GM11168 (cell line): ENCODE measurements around the gene LRRC74B.
"Not testable (repeated sequence)": the region's sequence is repeated elsewhere in the genome, so short reads cannot be mapped to it uniquely, and the experiment has no call there.

Experiments used
- in situ Hi-C: fragments of 300-500 bp; cut with MboI; formaldehyde crosslinking; loops from one replicate; pipeline ENCODE4 v1.12.0; 2022; ENCODE audit warnings: low sequenced_read_pairs; ENCODE audit not compliant: unreplicated experiment

Gene LRRC74B, protein sequence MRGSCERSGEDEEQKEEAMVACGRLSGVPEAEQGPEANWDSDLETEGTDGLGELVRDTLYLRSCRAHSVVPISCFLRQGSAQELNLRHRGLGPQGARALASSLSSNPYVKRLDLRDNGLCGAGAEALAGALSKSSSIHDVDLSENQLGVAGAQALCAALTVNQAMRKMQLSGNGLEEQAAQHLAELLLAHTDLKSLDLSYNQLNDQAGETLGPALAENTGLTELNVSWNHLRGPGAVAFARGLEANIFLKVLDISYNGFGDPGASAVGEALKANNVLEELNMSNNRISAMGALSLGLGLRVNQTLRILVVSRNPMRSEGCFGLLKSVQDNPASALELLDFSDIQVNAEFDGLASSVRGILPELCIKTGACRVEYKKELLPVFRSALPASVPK

DNA sequence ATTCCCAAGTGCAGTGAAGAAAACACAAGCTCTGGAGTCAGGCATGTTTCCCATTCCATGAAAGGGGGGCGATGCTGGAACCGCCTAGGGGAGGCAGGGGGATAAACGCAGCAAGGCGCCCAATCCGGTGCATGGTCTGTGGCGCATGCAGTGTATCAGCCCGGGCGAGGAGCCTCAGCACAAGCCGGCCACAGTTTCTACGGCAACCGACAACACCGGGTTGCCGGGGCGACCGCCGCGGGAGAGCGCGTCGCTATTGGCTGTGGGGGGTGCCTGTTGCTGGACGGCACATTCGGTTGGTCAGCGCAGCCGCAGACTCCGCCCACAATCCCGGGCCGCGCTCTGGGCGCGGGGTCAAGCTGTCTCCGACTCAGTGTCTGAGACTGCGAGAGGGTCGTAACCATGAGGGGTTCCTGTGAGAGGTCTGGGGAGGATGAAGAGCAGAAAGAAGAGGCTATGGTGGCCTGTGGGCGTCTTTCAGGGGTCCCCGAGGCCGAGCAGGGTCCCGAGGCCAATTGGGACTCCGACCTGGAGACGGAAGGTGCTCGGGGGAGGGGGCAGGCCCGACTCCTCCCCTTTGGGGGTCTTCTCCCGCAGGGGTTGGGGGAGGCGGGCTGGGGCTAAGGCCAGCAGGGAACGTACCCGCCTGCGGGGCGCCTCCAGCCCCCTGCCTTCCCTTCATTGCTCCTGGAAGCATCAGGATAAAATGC lies at the start of gene LRRC74B:
TSS of gene LRRC74B (plus strand) at position 362 of the 710 bp plus-strand sequence. CDS start at position 403, 41 bp downstream.
- in situ Hi-C loops = no loop called here

DNA sequence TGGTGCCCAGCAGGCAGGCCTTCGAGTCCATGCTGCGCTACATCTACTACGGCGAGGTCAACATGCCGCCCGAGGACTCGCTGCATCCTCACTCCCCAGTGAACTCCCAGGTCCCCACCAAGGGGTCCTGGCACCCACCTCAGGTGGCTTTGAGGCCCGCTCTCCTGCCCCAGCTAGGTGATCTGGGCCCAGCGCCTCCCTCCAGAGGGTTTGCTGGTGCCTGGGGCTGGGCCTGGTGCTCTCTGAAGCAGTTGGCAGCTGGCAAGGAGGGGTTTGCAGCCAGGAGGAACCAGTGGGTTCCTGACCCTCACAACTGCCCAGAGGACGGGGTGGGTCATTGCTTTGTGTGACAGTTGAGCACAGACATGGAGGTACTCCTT lies 49.7 kb upstream of the LRRC74B start:
- in situ Hi-C loops = no loop called here

DNA sequence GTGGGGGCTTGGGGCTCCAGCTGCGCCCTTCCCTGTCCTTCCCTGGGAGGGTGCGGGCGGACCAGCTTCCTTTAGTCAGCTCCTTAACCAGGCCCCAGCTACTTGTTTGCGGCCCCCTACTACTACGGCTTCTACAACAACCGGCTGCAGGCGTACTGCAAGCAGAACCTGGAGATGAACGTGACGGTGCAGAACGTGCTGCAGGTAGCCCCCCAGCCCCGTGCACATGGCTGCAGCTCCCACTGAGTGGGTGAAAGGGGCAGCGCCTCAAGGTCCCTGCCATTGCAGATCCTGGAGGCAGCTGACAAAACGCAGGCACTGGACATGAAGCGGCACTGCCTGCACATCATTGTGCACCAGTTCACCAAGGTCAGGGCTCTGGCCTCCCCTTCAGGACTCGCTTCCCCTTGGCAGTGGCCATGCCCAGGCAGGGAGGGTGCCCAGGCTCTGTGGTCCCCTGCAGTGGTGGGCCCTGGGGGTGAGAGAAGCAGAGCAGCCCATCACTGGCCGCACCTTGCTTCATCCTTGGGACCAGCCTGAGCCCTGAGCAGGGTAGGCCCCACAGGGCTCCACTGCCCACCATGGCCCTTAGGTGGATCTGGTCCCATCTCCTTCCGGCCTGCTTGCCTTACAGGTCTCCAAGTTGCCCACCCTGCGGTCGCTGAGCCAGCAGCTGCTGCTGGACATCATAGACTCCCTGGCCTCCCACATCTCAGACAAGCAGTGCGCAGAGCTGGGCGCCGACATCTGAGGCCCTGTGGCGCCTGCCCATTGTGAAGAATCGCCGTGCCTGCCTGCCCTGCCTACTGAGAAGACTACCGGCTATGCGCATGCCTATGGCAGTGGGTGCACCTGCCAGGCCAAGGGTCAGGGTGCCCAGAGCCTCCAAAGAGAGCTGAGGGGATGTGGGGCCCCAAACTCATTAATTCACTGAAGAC lies 48.9 kb upstream of the LRRC74B start:
- in situ Hi-C loops = no loop called here

DNA sequence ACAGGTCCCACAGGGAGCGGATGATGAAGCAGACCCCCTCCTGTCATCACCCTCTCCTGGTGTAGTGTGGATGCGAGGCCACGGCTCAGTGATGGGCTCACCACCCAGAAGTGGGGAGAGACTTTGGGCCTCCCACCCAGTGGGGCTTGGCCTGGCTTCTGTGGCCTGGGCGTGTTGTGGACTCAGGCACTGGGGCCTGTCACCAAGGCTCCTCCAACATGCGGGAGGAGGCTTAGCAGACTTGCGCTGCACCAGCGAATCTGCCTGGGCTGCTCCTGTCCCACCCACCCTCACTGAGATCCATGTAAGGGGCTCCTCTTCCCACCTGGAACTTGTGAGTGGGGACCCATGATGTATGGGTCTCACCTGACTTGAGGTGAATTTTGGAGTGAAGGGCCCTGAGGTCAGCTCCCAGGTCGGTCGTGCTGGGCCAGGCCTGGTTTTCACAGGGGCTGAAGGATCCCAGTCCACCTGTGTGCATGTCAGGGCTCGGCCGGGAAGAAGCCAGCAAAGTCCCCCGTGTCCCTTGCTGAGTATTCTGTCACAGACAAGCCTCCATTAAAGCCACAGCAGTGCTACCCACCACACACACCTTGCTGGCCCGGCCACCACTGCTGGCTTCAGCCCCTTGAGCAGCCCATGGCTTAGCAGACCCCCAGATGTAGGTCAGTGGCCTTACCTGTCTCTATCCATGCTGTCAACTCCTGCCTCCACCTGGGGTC lies 48.0 kb upstream of the LRRC74B start:
- in situ Hi-C loops = no loop called here

GRCh38 chr22:20998411-20999336 lies 47.1 kb upstream of the LRRC74B start:
- in situ Hi-C loops = no loop called here

GRCh38 chr22:20999350-21000206 lies 46.2 kb upstream of the LRRC74B start:
- in situ Hi-C loops = no loop called here

GRCh38 chr22:21000207-21000986 lies 45.3 kb upstream of the LRRC74B start:
- in situ Hi-C loops = no loop called here

DNA sequence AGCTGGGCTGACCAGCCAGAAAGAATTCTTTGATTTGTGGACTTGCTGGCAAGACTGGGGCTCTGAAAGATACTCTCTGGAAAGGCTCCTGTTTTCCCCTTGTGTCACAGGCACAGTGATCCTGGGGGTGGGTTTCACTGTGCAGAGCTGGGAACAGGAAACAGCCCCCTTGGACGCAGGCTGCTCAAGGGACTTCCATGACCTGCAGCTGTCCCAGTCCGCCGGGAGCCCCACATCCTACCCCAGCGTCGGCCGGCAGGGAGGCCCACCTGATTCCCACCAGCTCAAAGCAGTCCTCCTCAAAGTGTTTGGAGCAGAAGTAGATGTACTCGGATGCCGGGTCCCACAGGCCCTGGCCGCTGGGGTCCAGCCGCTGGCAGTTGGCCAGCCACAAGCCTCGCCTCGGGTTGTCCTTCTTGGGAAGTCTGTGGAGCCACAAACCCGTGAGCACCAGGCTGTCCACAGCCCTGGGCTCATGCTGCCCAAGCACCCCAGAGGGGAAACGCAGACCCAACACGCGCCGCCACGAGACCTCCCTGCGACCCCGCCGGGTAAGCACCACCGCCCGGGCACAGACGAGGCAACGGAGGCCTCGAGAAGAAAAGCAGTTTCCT lies 44.7 kb upstream of the LRRC74B start:
- in situ Hi-C loops = no loop called here

- in situ Hi-C loops = no loop called here
Measured at GRCh38 chr22:21001601-21002325, 44.0 kb upstream of the LRRC74B start, which contains the start of gene THAP7. Gene THAP7, minus strand, starts transcription at chr22:21002118. Its CDS starts 207 bp downstream, at chr22:21001911.

- in situ Hi-C loops = no loop called here
Measured at GRCh38 chr22:21003782-21004181, 42.0 kb upstream of the LRRC74B start.

DNA sequence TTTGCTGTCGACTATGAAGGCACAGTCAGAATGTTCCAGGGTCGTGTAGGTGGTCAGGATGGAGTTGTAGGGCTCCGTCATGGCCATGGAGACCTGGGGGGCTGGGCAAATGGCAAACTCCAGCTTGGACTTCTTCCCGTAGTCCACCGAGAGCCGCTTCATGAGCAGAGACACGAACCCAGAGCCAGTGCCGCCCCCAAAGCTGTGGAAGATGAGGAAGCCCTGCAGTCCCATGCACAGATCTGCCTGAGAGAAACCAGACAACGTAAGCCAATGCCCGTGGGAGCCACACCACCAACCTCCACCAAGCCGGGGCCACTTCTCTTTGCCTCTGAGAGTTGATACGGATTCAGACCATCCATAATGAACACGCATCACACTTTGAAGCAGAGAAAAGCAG lies 36.5 kb upstream of the LRRC74B start:
- in situ Hi-C loops = not testable (repeated sequence)

- in situ Hi-C loops = no loop called here
Measured at GRCh38 chr22:21009638-21010425, 35.9 kb upstream of the LRRC74B start.

DNA sequence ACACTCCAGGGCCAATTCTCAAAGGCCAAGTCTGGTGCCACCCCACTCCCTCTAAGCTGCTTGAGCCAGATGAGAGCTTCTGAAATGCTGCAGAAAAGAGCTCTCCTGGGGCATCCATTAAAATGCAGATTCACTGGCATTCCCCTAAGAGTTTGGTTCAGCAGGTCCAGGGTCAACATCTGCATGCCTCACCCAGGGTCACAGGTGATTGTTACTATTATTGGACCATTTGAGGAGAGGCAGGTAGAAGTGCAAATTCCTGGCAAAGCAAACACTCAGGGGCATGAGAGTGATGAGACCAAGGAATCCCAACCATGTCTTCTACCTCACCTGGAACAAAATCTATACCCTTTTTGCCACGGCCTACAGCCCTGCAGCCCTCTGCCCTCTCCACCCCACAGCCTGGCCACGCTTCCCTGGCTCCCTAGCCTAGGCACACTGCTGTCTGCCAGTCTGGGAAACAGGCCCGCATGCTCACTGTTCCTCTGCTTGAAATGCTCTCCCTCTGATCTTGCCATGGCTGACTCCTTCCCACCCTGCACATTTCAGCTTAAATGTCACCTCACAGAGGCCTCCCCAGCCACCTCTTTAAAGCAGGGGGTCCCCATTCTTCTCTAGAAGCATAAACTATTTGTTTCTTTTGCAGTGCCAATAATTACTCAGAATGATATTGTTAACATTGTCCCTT lies 35.2 kb upstream of the LRRC74B start:
- in situ Hi-C loops = no loop called here

DNA sequence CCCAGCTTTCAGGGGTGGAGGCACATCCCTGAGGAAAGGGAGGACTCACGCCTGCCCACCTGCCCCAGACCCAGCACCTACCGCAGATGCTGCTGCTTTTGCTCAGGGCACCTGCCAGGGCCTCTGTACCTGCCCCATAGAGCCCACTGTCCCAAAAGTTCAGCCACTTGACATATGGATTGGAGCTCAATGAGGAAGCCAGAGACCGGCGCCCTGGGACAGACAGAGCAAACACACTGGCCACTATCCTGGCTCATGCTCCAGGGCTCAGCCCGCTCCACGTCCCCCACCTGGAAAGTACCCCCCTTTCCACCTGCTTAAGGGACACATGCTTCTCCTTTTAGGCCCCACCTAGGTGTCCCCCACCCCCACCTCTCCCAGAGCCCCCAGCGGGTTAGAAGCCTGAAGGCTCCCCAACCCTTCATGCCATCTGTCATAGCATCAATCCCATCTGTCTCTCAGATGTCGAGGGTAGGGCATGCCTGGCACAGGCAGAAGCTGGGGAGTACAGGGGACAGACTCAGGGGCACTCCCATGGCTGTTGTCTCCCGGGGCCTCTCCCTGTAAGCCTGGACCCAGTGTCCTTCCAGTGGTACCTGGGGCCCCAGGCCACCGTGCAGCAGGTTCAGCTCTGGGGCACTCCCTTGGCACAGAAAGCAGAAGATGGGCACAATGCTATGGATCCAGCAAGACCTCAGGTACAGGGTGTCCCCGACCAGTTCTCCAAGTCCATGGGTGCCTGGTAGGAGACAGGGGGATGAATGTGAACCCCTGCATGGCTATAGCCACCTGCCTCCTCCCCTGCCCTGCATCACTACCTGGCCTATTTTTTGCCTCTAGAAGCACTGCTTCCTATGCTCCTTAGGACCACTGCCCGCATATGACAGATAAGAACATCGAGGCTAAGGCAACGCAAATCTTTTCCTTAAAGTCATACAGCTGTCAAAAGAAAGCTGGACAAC lies 33.0 kb upstream of the LRRC74B start:
- in situ Hi-C loops = no loop called here
